SU-DHL-6 (cell line): Measurements from ENCODE around the gene NELL1.

Experiments used
- H2AFZ ChIP-seq: fragments of 200-600 bp; sonication (generic); 2 replicates; pipeline ENCODE4 v1.6.1; 2014; ENCODE audit warnings: low read depth, mild to moderate bottlenecking, moderate library complexity, mixed read lengths, antibody characterized with exemption, low read length; ENCODE audit not compliant: severe bottlenecking
- H3F3A ChIP-seq: fragments of 200-600 bp; shearing (Covaris generic); 2 replicates; pipeline ENCODE4 v1.6.0; 2016; ENCODE audit warnings: antibody characterized with exemption, mild to moderate bottlenecking; ENCODE audit not compliant: insufficient read depth
- H3K27ac ChIP-seq: fragments of 200-600 bp; sonication (generic); 2 replicates; pipeline ENCODE4 v1.5.1; 2016; ENCODE audit warnings: low read depth, mild to moderate bottlenecking, low read length, moderate library complexity, mixed read lengths
- H3K27me3 ChIP-seq: fragments of 200-600 bp; sonication (generic), shearing (Covaris generic); 2 replicates; pipeline ENCODE4 v1.6.0; 2014; ENCODE audit warnings: mild to moderate bottlenecking, low read length
- H3K36me3 ChIP-seq: fragments of 200-600 bp; sonication (generic); 2 replicates; pipeline ENCODE4 v1.6.1; 2014; ENCODE audit warnings: mild to moderate bottlenecking, low read length, mixed read lengths
- H3K4me2 ChIP-seq: fragments of 300-600, 200-600 bp; shearing (Covaris generic), sonication (generic); 2 replicates; pipeline ENCODE4 v1.6.0; 2014; ENCODE audit warnings: low read length, low read depth, mild to moderate bottlenecking; ENCODE audit not compliant: poor library complexity, severe bottlenecking
- H3K4me3 ChIP-seq: fragments of 200-600 bp; sonication (generic); 2 replicates; pipeline ENCODE4 v1.5.1; 2014; ENCODE audit warnings: antibody characterized with exemption, low read length, mild to moderate bottlenecking, mixed read lengths; ENCODE audit not compliant: insufficient read depth, poor library complexity, severe bottlenecking
- H3K79me2 ChIP-seq: fragments of 200-600 bp; sonication (generic); 2 replicates; pipeline ENCODE4 v1.6.1; 2014; ENCODE audit warnings: mild to moderate bottlenecking, low read length, moderate library complexity; ENCODE audit not compliant: insufficient read depth
- H3K9ac ChIP-seq: fragments of 200-600 bp; sonication (generic); 2 replicates; pipeline ENCODE4 v1.7.0; 2014; ENCODE audit warnings: mild to moderate bottlenecking, low read length
- H3K9me2 ChIP-seq: fragments of 200-600 bp; sonication (generic); replicated peaks from 2 replicates; pipeline ENCODE4 v1.6.1; 2014; ENCODE audit warnings: low read length; ENCODE audit not compliant: insufficient read depth
- H3K9me3 ChIP-seq: fragments of 200-600 bp; sonication (generic); 2 replicates; pipeline ENCODE4 v1.6.1; 2014; ENCODE audit warnings: low read length, mixed read lengths; ENCODE audit not compliant: insufficient read depth
- H4K20me1 ChIP-seq: fragments of 200-600 bp; sonication (generic); 2 replicates; pipeline ENCODE4 v1.6.1; 2014; ENCODE audit warnings: low read depth, mild to moderate bottlenecking, antibody characterized with exemption, low read length, moderate library complexity, mixed read lengths
- CTCF ChIP-seq: fragments of 200-600 bp; sonication (generic); IDR thresholded peaks from one replicate; pipeline ENCODE4 v1.5.1; 2017; ENCODE audit warnings: antibody characterized with exemption, mild to moderate bottlenecking, low read length, moderate library complexity; ENCODE audit not compliant: insufficient read depth, poor library complexity, severe bottlenecking
- EZH2phosphoT487 ChIP-seq: fragments of 200-600 bp; sonication (generic), shearing (Covaris generic); conservative IDR thresholded peaks from 2 replicates; pipeline ENCODE4 v1.6.1; 2018; ENCODE audit warnings: mild to moderate bottlenecking, antibody characterized with exemption, low read length, moderate library complexity, mixed read lengths

Gene NELL1

DNA sequence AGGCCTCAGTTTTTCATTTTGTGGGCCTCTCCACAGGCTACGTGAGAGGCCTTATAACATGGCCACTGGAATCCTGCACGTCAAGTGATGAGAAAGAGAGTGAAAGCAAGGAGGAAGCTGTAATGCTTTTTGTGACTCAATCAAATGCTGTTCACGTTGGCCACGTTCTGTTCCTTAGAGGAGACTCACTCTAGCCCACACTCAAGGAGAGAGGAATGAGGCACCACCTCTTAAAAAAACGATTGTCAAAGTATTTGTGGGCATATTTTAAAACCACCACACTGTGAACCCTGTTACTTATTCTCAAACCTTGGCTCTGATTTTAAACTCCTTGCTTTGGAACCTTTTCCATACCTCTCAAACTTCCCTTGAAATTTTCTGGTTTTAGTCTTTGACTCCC is 705.0 kb downstream of the NELL1 start:
- no peak for TF ChIP-seq EZH2phosphoT487
- no peak overlapping the region for H2AFZ ChIP-seq

GRCh38 chr11:21385669-21386440 is 716.5 kb downstream of the NELL1 start:
- H3K27ac ChIP-seq, result no peak overlapping the region
- no peaks in the 10 kb centered on the region; the same call in 1 of the 2 replicates for H3K9me2 ChIP-seq
- no peaks in the 10 kb centered on the region for H3F3A ChIP-seq
- TF ChIP-seq CTCF (no peak), EZH2phosphoT487 (no peak)
- no peak overlapping the region for H2AFZ ChIP-seq
- no peak overlapping the region for H3K4me3 ChIP-seq
- no peaks in the 10 kb centered on the region for H3K36me3 ChIP-seq
- no peaks in the 10 kb centered on the region for H3K27me3 ChIP-seq
- H4K20me1 ChIP-seq, result no peaks in the 10 kb centered on the region
- no peaks in the 10 kb centered on the region for H3K79me2 ChIP-seq
- H3K4me2 ChIP-seq, result no peak overlapping the region
- no peak overlapping the region for H3K9ac ChIP-seq
- no peaks in the 10 kb centered on the region for H3K9me3 ChIP-seq

More for the DNA sequence above, 705.0 kb downstream of the NELL1 start:
- Histone ChIP-seq H3F3A (no peaks in the 10 kb centered on the region), H3K27me3 (no peaks in the 10 kb centered on the region), H3K9ac (no peak overlapping the region), H4K20me1 (no peaks in the 10 kb centered on the region), H3K4me2 (no peak overlapping the region), H3K9me2 (no peaks in the 10 kb centered on the region), H3K9me3 (no peaks in the 10 kb centered on the region), H3K4me3 (no peak overlapping the region), H3K27ac (no peak overlapping the region), H3K36me3 (no peaks in the 10 kb centered on the region), H3K79me2 (no peaks in the 10 kb centered on the region)

GRCh38 chr11:21390430-21390829 is 721.0 kb downstream of the NELL1 start:
- no peaks in the 10 kb centered on the region for H3K27me3 ChIP-seq
- no peaks in the 10 kb centered on the region for H3K36me3 ChIP-seq
- no peak overlapping the region for H3K4me3 ChIP-seq
- H3K9me2 ChIP-seq, result no peaks in the 10 kb centered on the region
- no peaks in the 10 kb centered on the region for H4K20me1 ChIP-seq
- H3K27ac ChIP-seq, result no peak overlapping the region
- H3K9ac ChIP-seq, result no peak overlapping the region
- H3K4me2 ChIP-seq, result no peak overlapping the region
- no peak overlapping the region for H2AFZ ChIP-seq
- TF ChIP-seq EZH2phosphoT487 (no peak), CTCF (no peak)
- no peaks in the 10 kb centered on the region for H3K9me3 ChIP-seq
- no peaks in the 10 kb centered on the region for H3K79me2 ChIP-seq
- H3F3A ChIP-seq, result no peaks in the 10 kb centered on the region

GRCh38 chr11:21396342-21397008 is 727.1 kb downstream of the NELL1 start:
- H3K79me2 ChIP-seq, result no peaks in the 10 kb centered on the region
- no peaks in the 10 kb centered on the region for H3K36me3 ChIP-seq
- no peak overlapping the region for H2AFZ ChIP-seq
- H3K4me3 ChIP-seq, result no peak overlapping the region
- H4K20me1 ChIP-seq, result no peaks in the 10 kb centered on the region
- H3F3A ChIP-seq, result no peaks in the 10 kb centered on the region
- H3K9me3 ChIP-seq, result no peaks in the 10 kb centered on the region
- no peak overlapping the region for H3K4me2 ChIP-seq
- H3K27me3 ChIP-seq, result no peaks in the 10 kb centered on the region
- TF ChIP-seq CTCF, result no peak
- no peak for TF ChIP-seq EZH2phosphoT487
- H3K27ac ChIP-seq, result no peak overlapping the region
- H3K9ac ChIP-seq, result no peak overlapping the region
- H3K9me2 ChIP-seq, result no peaks in the 10 kb centered on the region
